H1 (cell line): ENCODE results near the gene DENND11. TPM values are rescaled to one million over a fixed set of nuclear protein-coding genes. Genes with fewer than 3 reads are reported as not detected.

Source experiments
- ASH2L ChIP-seq: fragments of 200-600, 300-600 bp; sonication (generic); IDR thresholded peaks from one replicate; pipeline ENCODE4 v1.7.1; 2017; ENCODE audit warnings: low read length
- CEBPB ChIP-seq: IDR thresholded peaks from 2 replicates; pipeline ENCODE4 v1.6.1; 2012; ENCODE audit warnings: low read depth, low read length
- CHD7 ChIP-seq: fragments of 300-600 bp; sonication (generic); IDR thresholded peaks from 2 replicates; pipeline ENCODE4 v1.7.1; 2012; ENCODE audit warnings: low read length, moderate library complexity, mild to moderate bottlenecking, inconsistent platforms; ENCODE audit not compliant: insufficient replicate concordance
- HDAC6 ChIP-seq: IDR thresholded peaks from one replicate; pipeline ENCODE4 v1.7.1; 2012; ENCODE audit warnings: low read depth, mild to moderate bottlenecking, inconsistent platforms, low read length, moderate library complexity
- NANOG ChIP-seq: IDR thresholded peaks from 2 replicates; pipeline ENCODE4 v1.6.1; 2011; ENCODE audit warnings: low read length, low read depth, mild to moderate bottlenecking, inconsistent platforms; ENCODE audit not compliant: insufficient read depth, poor library complexity, severe bottlenecking
- NRF1 ChIP-seq: IDR thresholded peaks from 2 replicates; pipeline ENCODE4 v1.6.1; 2011; ENCODE audit warnings: mild to moderate bottlenecking, low read depth, low read length, improper control_type of control experiment
- RBBP5 ChIP-seq: IDR thresholded peaks from 2 replicates; pipeline ENCODE4 v1.7.1; 2012; ENCODE audit warnings: low read depth, mild to moderate bottlenecking, inconsistent platforms, low read length, moderate library complexity, borderline replicate concordance
- SAP30 ChIP-seq: fragments of 300-600 bp; sonication (generic); IDR thresholded peaks from 2 replicates; pipeline ENCODE4 v1.7.1; 2012; ENCODE audit warnings: low read length, moderate library complexity, mild to moderate bottlenecking, inconsistent platforms; ENCODE audit not compliant: insufficient read depth, insufficient replicate concordance
- SIN3A ChIP-seq, 2 experiments: IDR thresholded peaks in 1 of 2; conservative IDR thresholded peaks in 1 of 2; 2 replicates each; pipeline ENCODE4 v1.6.1; 2011 to 2012; ENCODE audit warnings: low read length in 2 of 2, improper control_type of control experiment in 1 of 2, low read depth in 1 of 2, mild to moderate bottlenecking in 1 of 2
- polyA plus RNA-seq, 7 experiments: library from polyadenylated mRNA; depleted of rRNA in 3 of 7; stranded (reverse) in 5 of 7; unstranded in 2 of 7; fragments of >200 nt in 5 of 7; fragments of 200-250 nt in 2 of 7; gene quantifications; 1 replicate in 5 of 7; 2 replicates in 1 of 7; 4 replicates in 1 of 7; pipeline versions ENCODE4 v1.2.1 to v1.2.3, GENCODE V29; 2011 to 2013; ENCODE audit warnings: missing spikeins in 2 of 7, mixed read lengths in 2 of 7
- total RNA-seq: library from RNA; stranded (reverse); fragmentation: NEBNext Ultra II Directional; extraction: Animal tissue kit (Norgen Biotek cat#: 25700); gene quantifications from 2 replicates; pipeline ENCODE4 v1.2.1, GENCODE V29; 2021

The DENND11 gene
- total and polyA plus RNA-seq, 2 of the 8 experiments (the other 6 are each of a cell fraction or from before 2014, with no cell fraction given), result 8.0 to 26.8 TPM

DNA sequence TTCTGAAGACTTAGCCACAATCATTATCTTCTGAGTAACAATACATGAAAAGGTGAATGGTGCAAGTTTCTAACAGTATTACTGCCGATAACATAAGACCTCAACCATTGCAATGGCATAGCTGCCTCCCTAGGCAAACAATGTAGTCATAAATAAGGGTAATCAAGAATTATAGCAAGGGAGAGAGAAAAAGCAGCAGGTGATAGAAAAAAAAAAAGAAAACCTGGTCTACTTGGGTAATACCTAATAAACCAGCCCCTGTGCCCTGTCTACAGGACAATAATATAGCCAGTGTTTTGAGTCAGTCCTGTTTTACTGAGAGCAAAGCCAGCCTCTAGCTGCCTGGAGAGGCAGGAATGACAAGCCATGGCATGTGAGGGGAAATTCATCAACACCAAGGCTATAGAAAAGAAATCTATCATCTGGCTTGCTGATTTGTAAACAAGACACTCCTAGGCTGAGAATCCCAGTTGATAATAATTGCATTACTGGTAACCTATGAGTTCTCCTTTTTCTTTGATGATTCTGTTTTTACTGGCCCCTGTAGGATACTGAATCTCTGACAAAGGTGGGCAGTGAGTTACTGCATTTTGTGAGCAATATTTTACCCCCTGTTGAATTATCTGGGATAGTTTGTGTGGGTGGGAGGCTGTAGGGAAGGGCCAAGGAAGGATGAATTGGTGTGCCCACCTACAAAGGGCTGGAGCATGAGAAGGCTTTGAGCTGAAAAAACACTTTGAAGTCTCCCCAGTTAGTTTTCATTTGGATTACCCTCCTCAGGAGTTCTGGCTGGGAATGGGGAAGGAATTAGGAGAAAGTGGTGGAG lies 4.5 kb upstream of the DENND11 start (continued):
- TF ChIP-seq CEBPB (no peak), NRF1 (no peak), SAP30 (no peak), RBBP5 (no peak), CHD7 (no peak), SIN3A (conservative IDR thresholded peaks at IDR 0.05 in 1 of 2, IDR thresholded peaks at IDR 0.05 in 1 of 2; ENCODE audit: low read depth in 1 of 2, low read length in 2 of 2) (no peak), ASH2L (no peak), HDAC6 (no peak), NANOG (no peak)
